HG03039 (cell line): ENCODE results near the gene SMIM5.
"Not testable (repeated sequence)": the region's sequence is repeated elsewhere in the genome, so short reads cannot be mapped to it uniquely, and the experiment has no call there.

Experiments
- ATAC-seq: cut with Tn5 transposase; IDR thresholded peaks from one replicate; pipeline ENCODE4 v1.9.1; 2021; ENCODE audit warnings: mild to moderate bottlenecking, moderate library complexity; ENCODE audit not compliant: unreplicated experiment

Gene SMIM5

DNA sequence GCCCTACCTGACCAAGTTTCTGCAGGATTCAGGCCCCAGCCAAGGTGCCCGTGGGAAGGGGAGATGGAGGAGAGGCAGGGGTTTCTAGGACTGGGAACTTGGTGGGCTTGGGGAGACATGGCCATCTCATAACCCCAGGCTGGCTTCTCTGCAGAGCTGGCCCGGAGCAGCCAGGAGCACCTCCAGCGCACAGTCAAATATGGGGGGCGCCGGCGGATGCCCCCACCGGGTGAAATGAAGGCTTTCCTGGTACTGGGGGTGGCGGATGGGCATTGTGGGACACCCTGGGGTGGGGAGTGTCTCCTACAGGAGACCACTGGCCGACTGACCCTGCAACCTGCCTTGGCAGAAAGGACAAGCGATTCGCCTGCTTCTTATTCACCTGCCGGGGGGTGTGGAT, 9.2 kb upstream of the SMIM5 start:
- ATAC-seq = no peak

DNA sequence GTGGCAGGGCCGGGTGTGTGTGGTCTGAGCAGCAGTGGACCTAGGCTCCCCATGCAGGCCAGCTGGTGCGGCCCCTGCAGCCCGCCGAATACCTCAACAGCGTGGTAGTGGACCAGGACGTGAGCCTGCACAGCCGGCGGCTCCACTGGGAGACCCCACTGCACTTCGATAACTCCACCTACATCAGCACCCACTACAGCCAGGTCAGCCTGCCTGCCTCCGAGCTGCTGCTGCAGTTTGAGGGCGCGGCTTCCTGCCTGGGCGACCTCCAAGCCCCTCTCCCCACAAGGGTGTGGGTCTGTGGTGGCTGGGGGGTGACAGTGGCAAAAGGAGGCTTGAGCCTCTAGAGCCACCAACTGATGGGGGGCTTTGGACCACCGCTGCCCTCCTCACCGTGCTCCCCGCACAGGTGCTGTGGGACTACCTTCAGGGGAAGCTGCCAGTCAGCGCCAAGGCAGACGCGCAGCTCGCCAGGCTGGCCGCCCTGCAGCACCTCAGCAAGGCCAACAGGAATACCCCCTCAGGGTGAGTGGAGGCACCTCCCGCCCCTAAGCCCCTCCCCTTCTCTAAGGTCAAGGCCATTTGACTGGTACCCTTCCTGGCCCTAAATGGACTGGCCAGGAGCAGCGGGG, 8.4 kb upstream of the SMIM5 start:
- no peak for ATAC-seq

DNA sequence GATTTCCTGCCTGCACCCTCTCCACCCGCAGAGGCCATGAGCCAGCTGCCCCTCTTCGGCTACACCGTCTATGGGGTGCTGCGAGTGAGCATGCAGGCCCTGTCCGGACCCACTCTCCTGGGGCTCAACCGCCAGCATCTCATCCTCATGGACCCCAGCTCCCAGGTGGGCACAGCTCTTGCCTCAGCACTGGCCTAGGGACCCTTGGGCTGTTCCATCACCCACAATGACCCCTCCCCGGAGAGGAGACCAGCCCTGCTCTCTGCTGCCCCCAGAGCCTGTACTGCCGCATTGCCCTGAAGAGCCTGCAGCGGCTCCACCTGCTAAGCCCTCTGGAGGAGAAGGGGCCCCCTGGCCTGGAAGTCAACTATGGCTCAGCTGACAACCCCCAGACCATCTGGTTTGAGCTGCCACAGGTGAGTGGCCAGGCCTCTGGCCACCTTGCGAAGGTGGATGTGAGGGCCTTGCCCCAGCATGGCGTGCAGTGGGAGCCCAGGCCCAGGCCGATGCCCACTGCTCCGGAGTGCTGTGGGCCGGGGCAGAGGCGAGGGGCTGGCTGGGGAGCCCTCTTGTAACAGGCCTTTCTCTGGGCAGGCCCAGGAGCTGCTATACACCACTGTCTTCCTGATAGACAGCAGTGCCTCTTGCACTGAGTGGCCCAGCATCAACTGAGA, 7.3 kb upstream of the SMIM5 start:
- ATAC-seq = no peak

DNA sequence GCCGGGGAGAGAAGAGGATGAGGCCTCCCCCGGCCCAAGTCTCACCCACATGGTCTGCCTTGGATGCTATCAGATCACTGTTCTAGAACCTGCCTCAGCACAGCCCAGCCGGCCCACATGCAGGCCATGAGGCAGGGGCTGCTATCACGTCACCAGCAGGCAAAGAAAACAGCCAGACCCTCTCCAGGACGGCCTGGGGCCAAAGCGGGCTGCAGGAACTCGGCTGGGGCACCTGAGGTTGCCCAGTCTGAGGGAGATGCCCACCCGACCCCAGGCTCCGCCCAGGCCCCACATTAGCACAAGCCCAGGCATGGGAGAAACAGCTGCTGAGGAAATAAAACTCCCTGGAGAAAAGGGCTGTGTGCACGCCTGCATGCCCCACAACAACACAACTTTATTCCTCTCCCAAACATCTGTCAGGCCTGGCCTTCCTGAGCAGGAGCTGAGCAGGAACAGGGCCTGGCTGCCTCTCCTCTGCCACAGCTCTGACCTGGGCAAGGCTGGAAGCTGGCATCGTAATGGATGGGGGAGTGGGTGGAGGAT, 6.7 kb upstream of the SMIM5 start:
- no peak for ATAC-seq

DNA sequence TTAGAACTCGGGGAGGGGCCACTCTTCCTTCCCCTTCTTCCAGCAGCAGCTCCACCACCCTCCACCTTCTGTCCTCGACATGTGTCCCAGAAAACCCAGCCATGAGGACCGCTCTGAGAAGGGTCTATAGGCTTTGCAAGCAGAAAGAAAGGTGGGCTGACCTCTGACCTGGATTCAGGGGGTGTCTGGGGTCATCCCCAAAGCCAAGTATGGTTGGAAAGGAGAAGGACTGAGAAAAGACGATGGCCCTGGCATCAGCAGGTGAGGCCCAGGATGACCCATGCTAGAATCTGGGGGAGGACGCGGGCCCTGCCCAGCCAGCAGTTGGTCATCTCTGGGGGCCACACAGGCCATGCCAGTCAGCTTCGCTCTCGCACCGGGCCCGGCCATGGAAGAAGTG, 6.1 kb upstream of the SMIM5 start:
- ATAC-seq = no peak

DNA sequence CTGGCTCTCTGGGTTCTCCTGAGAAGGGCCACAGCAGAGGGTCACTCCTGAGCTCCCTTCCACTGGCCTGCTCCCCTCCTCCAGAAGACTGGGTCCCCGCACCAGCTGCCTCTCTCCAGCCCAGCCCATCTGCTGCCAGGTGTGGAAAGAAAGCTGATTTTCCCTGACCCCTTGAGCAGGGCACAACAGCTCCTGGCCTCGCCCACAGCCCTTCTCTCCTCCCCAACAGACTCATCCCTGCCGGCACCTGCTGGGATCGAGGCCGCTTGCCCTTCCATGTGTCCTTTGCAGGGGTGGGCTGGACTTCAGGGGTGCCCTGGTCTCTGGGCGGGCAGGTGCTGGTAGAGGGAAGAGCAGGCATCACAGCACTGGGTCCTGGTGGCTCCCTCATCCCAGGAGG, 4.8 kb upstream of the SMIM5 start:
- ATAC-seq = no peak

DNA sequence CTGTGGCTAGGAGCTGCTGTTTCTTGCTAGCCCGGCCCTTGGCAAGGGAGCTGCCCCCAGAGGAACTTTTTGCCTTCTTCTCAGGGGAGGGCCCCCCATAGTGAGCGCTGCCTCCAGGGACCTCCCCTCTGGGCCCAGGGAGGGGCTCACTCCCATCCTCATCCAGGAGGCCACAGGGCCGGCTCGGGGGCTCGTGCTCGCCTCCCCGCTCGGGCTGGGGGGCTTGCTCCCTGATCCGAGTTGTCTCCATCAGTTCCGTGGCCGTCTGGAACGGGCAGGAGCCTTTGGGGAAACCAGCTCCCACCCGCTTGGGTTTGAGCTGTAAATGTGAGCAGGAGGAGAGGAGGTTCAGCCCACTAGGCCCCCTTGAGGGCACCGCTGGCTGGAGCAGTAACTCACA, 4.1 kb upstream of the SMIM5 start:
- ATAC-seq = no peak

DNA sequence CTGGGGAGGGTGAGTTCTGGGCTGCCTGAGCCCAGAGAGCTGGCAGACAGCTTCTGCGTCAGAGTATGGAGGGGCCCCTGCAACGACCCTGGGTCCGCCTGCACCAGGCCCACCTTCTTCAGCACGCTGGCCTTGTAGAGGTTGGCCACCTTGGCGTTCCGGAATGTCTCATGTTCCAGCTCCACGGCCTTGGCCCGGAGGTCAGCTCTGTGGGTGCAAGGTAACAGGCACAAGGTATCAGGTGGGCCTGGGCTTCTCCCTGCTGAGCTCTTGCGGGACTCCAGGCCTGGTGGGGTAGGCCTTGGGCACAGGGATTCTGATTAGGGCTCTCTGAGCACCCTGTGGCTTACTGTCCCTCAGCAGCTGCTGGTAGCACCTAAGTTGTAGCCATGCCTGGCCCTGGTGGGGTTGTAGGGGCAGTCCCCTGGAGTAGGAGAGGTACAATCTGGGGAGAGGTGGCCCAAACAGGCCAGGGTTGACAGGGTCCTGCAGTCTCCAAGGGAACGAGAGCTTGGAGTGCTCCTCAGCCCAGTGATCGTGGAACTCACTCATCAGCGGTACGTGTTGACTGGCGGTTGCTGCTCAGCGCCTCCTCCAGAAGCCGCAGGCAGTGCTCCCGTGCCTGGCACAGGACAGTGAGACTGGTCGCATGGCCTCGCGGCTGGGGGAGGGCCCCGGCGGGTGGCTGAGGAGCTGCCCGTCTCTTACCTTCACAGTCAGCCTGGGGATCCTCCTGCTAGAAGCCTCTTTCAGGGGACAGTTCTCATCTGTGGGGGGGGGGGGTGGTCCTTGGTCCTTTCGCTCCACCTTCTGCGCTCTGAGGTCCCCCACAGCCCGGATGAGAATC, 2.9 kb upstream of the SMIM5 start:
- no peak for ATAC-seq

DNA sequence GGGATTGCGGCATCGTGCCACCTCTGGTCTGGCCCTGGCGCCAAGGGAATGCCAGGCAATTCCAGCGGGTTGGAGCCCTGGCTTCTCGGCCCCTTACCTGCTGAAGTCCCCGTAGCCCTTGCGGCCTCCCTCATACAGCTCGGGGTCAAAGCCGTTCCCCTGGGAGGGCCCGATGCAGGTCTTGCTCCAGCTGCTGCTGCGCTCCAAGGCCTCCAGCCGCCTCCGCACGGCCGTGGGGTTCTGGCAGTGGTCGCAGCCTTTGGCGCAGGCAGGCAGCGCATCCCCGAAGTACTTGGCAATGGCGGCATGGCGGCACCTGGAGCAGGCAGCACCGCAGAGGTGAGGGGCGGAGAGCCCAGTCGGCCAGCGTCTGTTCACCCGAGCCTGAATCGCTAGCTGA, 1.9 kb upstream of the SMIM5 start:
- no peak for ATAC-seq

DNA sequence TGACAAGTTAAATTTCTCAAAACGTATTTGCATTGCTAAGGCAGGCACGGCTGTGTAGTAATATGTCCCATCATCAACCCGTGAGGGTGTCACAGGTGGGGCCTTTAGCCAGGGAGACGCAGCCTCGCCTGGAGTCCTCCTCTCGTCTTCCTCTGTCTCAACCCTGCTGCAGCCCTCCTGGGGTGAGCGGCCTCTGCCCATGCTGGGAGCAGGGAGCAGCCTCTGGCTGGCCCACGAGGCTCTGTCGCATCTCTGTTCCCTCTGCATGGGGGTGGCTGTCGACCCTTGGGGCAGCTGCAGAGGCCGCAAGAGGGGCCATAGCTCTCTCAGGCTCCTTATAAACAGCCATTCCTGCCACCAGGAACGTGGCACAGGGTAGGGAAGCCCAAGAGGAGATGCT, 806 bp upstream of the SMIM5 start:
- no peak for ATAC-seq

DNA sequence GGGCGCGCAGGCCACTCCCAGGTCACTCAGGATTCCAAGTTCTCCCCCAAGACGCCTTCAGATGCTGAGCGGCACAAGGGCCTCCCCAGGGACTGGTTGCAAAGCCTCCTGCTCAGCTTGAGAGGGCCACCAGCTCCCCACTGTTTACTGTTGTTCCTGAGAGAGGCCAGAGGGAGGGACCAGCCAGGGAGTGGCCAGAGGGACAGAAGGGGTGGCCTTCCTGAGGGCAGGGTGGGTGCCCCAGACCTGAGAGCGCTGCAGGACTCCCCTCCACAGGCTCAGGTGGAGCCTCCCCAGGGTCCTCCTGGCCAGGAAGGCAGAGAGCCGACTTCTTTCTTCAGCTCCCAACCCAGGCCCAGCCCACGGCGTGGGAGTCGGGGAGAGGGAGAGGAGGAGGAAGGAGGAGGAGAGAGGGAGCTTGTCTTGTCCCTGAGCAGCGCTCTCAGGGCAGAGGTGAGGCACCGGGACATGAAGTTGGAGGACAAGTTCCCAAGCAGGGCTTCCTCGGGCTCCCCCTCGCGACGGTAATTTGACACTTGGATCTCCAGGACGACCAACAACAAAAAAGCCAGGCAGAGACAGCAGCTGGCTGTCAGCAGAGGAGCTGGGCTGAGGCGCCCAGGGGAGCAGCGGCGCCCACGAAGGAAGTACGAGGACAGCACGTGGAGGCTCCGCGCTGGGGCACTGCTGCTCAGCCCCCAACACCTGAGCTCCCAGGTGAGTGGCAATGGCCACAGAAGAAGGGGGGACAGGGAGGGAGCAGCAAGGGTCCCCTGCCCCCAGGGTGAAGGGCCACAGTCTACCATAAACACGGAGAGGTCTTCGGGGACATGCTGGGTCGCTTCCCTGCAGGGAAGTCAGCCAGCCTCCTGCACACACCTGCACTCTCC, 497 bp downstream of the SMIM5 start:
- no peak for ATAC-seq

DNA sequence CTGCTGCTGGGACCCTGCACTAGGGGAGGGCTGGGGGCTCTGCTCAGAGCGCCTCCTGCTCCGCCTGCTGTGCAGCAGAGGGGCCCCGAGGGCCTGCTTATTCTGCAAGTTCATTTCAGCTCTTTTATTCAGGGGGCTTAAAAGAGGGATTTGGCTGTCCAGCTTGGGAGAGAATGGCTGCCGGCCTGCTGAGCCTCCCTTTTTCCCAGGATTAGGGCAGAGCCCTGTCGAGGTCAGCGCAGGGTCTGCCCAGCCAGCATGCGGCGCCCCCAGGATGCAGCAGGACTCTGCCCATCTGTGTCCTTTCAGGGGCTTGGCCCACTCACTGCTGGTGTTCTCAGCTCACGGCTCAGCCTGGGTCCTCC, 1.1 kb downstream of the SMIM5 start:
- no peak for ATAC-seq

DNA sequence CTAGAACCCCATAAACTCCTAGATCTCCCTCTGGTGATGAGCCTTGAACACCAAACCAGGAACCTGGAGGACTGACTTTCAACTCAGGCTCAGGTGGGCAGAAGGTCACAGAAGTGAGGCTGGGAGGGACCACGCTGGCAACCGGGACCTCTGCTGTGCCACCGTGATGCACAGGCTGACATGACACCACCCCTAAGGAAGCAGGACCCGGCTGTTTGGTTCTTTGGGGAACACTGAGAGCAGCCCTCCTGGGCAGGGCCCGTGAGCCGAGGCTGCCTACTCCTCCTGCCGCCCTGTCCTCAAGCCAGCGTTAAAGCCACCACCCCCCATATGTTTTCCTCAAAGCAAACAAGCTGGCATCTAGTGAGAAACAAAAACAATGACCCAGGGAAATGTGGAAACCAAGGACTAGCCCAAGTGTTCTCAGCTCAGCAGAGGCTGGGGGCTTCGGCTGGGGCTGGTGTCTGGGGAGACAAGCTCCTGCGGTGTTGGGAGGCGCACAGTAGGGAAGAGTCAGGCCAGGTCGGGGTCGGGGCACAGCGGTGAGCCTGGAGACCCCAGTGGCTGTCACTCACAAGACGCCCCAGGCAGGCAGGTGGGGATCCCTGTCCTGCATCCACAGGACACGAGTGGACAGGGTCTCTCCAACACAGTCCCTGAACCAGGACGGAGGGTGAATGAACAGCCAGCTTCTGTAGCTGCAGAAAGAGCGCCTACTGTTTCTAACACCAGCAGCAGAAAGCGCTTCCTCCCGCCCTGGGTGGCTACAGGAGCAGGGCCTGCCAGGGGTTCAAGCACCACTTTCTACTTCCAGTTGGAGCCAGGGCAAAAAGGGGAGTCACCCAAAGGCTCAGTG, 1.7 kb downstream of the SMIM5 start:
- ATAC-seq = no peak

DNA sequence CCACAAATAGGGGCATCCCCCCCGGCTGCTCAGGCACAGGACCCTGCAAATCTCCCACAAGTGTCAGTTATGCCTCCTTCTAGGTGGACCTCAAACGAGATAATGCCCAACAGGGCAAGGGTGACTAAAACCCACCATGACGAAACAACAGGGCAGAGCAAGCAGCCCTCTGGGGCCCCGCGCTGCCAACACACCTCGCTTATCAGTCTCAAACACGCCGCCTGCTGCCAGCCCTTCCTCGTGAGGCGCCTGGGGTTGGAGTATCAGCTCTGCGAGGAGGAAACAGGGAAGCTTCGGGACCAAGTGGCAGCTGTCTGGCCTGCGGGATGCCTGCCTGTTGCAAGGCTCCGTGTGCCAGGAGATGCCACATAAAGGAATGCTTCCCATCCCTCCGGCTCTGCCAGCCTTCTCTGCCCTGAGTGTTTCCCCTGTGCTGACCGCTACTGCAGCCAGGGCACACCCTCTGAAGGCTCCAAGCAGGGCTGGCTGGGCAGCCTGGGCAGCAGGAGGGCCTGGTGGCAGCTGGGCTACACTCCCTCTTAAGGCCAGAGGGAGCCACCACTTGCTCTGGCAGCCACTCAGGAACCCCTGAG, 2.5 kb downstream of the SMIM5 start:
- no peak for ATAC-seq

DNA sequence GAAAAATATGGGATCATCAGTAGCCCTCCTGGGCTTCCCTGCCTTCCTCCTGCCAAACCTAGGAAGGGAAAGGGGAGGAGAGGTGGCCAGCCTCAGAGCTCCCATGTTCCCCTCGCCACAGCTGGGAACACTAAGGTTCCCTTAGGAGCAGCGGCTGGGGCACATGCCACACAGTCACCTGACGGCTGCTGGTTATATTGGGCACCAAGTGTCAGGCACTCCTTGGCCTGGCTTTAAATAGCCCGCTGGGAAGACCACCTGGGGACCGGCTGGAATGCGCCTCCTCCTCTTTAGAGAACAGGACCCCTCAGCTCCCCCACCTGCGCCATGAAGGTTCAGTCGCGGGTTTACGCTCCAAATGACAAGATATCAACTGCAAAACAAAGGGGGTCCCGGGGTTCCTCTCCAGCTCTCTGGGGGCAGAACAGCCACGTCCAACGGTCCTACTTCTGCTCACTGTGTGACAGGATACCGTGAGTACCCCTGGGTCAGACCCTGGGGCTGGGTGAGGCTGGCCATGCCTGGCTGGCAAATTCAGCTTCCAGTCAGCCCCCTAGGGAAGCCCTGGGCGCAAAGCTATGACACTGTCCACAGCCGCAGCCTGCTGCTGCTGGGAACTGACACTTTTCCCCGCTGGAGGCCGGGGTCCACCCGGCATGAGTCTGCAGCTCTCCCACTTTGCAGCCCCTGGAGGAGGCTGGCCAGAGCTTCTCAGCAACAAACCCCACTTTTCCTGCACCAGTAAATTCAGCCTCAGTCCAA, 3.3 kb downstream of the SMIM5 start:
- ATAC-seq = no peak

DNA sequence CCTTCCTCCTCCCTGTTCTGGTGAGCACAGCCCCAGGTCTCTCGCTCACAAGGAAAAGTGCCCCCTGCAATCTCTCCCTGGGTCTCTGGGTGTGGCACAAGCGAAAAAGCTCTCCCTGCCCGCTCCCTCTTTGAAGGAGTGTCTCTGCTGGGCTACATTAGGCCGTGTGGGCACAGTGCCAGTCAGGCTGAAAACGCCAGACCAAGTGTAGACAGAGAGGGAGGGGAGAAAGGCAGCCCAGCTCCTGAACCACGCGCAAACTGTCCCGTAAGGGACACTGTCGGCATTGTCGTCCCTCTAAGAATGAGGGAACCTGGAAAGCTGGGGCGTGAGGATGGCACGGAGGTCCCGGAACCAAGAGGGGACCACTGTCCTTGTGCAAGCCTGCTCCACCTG, 3.9 kb downstream of the SMIM5 start:
- ATAC-seq = no peak

DNA sequence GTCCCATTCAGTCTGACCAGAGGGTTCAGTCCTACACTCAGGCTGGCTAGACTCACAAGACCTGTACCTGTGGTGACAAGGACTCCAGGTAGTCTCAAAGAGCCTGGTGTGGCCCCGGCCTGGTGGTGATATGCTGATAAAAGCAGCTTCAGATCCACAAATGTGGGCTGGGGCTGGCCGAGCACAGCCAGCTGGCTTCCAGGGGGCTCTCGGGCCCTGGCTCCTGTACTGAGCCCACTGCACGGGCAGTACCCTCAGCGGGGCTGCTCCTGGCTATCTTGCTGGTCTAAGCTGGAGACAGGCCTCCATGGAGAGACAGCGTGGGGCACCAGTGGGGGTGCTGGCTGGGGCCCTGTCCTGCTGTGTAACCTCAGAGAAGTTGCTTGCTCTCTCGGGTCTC, 4.3 kb downstream of the SMIM5 start:
- no peak for ATAC-seq

DNA sequence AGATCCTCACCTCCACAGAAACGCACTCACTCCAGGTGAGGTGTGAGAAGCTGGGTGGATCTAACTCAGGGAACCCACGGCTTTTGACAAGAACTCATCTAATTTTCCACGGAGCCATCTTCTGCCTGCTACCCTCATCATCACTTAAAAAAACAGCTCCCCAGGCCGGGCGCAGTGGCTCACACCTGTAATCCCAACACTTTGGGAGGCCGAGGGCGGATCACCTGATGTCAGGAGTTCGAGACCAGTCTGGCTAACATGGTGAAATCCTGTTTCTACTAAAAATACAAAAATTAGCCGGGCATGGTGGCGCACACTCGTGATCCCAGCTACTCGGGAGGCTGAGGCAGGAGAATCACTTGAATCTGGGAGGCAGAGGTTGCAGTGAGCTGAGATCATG, 4.8 kb downstream of the SMIM5 start:
- not testable (repeated sequence) for ATAC-seq

DNA sequence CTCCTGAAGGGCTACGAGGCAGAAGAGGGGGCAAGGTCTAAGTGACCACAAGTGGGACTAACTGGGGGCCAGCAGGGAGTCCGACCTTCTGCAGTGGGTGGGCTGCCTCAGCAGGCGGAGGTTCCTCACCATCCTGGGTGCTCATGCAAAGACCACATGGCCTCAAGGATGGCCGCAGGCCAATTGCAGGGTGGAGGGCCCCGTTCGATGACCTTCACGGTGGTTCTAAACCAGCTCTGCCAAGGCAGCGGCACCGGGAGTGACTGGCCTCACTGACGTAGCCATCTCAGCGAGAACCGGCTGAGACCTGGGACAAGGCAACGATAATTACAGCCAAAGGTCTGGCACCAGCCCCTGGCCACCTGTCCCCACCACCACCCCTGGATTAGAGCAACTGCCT, 5.7 kb downstream of the SMIM5 start:
- no peak for ATAC-seq
